WTC11 (cell line): Measurements from ENCODE around the gene DCHS2.

Source experiments
- ATF1 ChIP-seq: sonication (generic); formaldehyde crosslinking; IDR thresholded peaks from 2 replicates; pipeline ENCODE4 v1.8.1; 2023; ENCODE audit warnings: mild to moderate bottlenecking, moderate library complexity, missing genetic modification reagents
- CTCF ChIP-seq: fragments of 200-600 bp; IDR thresholded peaks from 2 replicates; pipeline ENCODE4 v1.8.0; 2022; ENCODE audit warnings: antibody characterized with exemption
- FOXK1 ChIP-seq: sonication (generic); formaldehyde crosslinking; IDR thresholded peaks from 2 replicates; pipeline ENCODE4 v1.8.0; 2022; ENCODE audit warnings: mild to moderate bottlenecking, moderate library complexity, missing genetic modification reagents
- MYBL2 ChIP-seq: sonication (generic); formaldehyde crosslinking; IDR thresholded peaks from 2 replicates; pipeline ENCODE4 v1.8.1; 2023; ENCODE audit warnings: mild to moderate bottlenecking, moderate library complexity, missing genetic modification reagents
- NR2C2 ChIP-seq: sonication (generic); formaldehyde crosslinking; IDR thresholded peaks from 2 replicates; pipeline ENCODE4 v1.8.0; 2022; ENCODE audit warnings: mild to moderate bottlenecking, missing genetic modification reagents
- SMAD3 ChIP-seq: sonication (generic); formaldehyde crosslinking; IDR thresholded peaks from 2 replicates; pipeline ENCODE4 v1.8.0; 2022; ENCODE audit warnings: missing genetic modification reagents, mild to moderate bottlenecking, borderline replicate concordance
- SMAD4 ChIP-seq: sonication (generic); formaldehyde crosslinking; IDR thresholded peaks from 2 replicates; pipeline ENCODE4 v1.8.0; 2022; ENCODE audit warnings: mild to moderate bottlenecking, missing genetic modification reagents
- ZNF317 ChIP-seq: sonication (generic); formaldehyde crosslinking; IDR thresholded peaks from 2 replicates; pipeline ENCODE4 v1.8.1; 2023; ENCODE audit warnings: low read depth, mild to moderate bottlenecking, moderate library complexity, missing genetic modification reagents, borderline replicate concordance
- ZNF416 ChIP-seq: fragments of 250-450 bp; sonication (Bioruptor Pico); IDR thresholded peaks from 2 replicates; pipeline ENCODE4 v1.9.0; 2021; ENCODE audit warnings: mild to moderate bottlenecking, inconsistent platforms
- TF ChIP-seq, protein P1 (sequence below): sonication (generic); formaldehyde crosslinking; IDR thresholded peaks from 2 replicates; pipeline ENCODE4 v1.8.0; 2022; ENCODE audit warnings: mild to moderate bottlenecking, missing genetic modification reagents
- TF ChIP-seq, protein P2 (sequence below): sonication (generic); formaldehyde crosslinking; IDR thresholded peaks from 2 replicates; pipeline ENCODE4 v1.8.0; 2022; ENCODE audit warnings: mild to moderate bottlenecking, missing genetic modification reagents
- TF ChIP-seq, protein P3 (sequence below): sonication (generic); formaldehyde crosslinking; IDR thresholded peaks from 2 replicates; pipeline ENCODE4 v1.8.1; 2023; ENCODE audit warnings: mild to moderate bottlenecking, missing genetic modification reagents

DNA sequence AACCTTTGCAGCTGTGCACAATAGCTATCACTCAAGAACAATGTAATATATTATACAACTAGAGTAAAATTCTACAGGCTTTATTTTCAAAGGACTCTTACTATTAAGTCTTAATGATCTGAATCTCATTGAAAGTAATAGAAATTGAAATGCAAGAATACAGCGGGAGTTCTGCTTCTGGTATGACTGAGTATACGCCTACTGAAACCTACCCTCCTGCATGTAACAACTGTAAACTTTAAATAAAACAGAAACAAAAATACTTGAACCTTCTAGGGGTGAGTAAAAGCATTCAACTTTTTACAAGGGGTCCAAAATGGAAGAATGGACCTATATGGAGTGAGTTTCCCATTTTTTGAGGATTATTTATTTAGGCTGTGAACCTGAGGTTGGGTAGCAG is 13.5 kb downstream of the DCHS2 start:
- TF ChIP-seq CTCF (no peak), MYBL2 (CRISPR knock-in tag) (no peak), SMAD3 (CRISPR knock-in tag) (no peak), ZNF317 (CRISPR knock-in tag) (no peak), FOXK1 (CRISPR knock-in tag) (no peak), ZNF416 (CRISPR knock-in tag) (no peak), ATF1 (CRISPR knock-in tag) (no peak), NR2C2 (CRISPR knock-in tag) (no peak), SMAD4 (no peak)
- TF ChIP-seq, protein P1, sequence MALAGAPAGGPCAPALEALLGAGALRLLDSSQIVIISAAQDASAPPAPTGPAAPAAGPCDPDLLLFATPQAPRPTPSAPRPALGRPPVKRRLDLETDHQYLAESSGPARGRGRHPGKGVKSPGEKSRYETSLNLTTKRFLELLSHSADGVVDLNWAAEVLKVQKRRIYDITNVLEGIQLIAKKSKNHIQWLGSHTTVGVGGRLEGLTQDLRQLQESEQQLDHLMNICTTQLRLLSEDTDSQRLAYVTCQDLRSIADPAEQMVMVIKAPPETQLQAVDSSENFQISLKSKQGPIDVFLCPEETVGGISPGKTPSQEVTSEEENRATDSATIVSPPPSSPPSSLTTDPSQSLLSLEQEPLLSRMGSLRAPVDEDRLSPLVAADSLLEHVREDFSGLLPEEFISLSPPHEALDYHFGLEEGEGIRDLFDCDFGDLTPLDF (CRISPR knock-in tag) = no peak
- TF ChIP-seq, protein P2, sequence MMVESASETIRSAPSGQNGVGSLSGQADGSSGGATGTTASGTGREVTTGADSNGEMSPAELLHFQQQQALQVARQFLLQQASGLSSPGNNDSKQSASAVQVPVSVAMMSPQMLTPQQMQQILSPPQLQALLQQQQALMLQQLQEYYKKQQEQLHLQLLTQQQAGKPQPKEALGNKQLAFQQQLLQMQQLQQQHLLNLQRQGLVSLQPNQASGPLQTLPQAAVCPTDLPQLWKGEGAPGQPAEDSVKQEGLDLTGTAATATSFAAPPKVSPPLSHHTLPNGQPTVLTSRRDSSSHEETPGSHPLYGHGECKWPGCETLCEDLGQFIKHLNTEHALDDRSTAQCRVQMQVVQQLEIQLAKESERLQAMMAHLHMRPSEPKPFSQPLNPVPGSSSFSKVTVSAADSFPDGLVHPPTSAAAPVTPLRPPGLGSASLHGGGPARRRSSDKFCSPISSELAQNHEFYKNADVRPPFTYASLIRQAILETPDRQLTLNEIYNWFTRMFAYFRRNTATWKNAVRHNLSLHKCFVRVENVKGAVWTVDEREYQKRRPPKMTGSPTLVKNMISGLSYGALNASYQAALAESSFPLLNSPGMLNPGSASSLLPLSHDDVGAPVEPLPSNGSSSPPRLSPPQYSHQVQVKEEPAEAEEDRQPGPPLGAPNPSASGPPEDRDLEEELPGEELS (CRISPR knock-in tag) = no peak
- TF ChIP-seq, protein P3, sequence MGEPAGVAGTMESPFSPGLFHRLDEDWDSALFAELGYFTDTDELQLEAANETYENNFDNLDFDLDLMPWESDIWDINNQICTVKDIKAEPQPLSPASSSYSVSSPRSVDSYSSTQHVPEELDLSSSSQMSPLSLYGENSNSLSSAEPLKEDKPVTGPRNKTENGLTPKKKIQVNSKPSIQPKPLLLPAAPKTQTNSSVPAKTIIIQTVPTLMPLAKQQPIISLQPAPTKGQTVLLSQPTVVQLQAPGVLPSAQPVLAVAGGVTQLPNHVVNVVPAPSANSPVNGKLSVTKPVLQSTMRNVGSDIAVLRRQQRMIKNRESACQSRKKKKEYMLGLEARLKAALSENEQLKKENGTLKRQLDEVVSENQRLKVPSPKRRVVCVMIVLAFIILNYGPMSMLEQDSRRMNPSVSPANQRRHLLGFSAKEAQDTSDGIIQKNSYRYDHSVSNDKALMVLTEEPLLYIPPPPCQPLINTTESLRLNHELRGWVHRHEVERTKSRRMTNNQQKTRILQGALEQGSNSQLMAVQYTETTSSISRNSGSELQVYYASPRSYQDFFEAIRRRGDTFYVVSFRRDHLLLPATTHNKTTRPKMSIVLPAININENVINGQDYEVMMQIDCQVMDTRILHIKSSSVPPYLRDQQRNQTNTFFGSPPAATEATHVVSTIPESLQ (CRISPR knock-in tag) = no peak
